Myocyte (in vitro differentiated cells): ENCODE measurements around the gene FSTL5. TPM values are rescaled to one million over a fixed set of nuclear protein-coding genes. Genes with fewer than 3 reads are reported as not detected.

Experiments used
- DNase-seq: peaks from one replicate; pipeline ENCODE4 v3.0.0-alpha.2; 2012; ENCODE audit warnings: low read depth
- total RNA-seq: library from RNA; depleted of rRNA; stranded (reverse); fragments of >200 nt; gene quantifications from 2 replicates; pipeline ENCODE4 v1.2.3, GENCODE V29; 2014

FSTL5 gene
- total RNA-seq, 1 donor from 2014 or later, result 0.19 TPM

DNA sequence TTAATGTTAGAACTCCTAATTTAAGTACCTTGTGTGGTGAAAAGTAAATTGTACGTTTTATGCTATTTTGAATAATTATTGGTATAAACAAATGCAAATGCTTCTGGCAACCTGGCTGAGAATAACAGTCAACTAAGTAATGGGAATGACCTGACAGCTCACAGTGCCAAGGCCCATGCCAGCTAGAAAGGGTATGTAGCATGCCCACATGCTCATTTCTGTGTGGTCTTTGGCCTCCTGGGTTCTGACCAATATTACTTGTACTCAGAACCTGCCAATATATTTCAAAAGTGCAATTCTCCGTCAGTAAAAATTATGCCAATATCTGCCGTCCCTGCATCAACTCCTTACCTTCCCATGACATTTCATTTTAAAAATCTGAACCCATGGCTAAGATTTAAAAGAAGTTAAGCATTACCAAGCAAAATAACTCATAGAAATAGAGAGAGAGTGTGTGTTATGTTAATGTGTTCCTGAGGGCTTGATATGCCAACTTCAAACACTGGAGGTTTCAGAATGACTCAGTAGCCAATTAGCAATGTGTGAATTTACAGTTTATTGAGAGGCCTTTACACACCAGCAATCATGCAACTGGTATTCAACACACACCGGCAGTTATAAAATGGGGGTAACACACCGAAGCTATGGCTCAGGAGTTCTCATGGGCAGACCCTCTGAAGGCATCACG lies 820.8 kb downstream of the FSTL5 start:
- DNase-seq, result no peak

DNA sequence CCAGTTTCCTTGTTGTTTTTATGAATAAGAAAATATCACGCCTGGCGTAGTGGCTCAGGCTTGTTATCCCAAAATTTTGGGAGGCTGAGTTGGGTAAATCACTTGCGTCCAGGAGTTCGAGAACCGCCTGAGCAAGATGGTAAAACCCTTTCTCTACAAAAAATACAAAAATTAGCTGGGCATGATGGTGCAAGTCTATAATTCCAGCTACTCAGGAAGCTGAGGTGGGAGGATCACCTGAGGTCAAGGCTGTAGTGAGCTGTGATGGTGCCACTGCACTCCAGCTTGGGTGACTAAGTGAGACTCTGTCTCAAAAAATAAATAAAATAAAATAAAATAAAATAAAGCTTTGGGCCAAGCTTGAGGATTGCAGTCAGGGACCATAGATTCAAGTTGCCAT lies 827.2 kb downstream of the FSTL5 start:
- DNase-seq, result no peak

DNA sequence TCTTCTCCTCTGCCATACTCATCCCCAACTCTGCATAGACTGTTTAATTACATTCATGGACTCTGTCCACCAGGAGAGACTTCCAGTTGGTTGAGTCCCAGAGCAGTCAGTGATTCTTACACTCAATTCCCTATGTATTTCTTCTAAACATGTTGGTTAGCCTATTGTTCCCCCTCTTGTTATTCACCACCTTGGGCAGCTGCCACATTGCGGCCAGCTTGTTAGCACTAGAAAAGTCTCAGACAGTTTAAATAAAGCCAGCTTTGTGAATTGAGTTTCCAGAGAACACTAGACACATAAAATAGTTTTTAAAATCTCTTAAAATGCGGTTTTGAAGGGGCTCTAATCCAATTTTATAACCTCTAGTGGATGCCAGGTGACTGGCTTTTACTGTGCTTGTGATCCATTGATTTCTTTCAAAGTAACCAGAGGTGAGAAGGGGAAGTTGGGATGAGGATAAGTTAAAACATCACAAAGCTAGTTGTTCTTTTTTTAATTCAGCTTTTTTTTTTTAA lies 827.7 kb downstream of the FSTL5 start:
- peak; percentile 19 for DNase-seq
